ENCODE results near the gene SETDB2.

Gene SETDB2

GRCh38 chr13:49443357-49443703, 744 bp upstream of the SETDB2 start:
- Mint-ChIP-seq H3K36me3 (peaks cover 4% of the 10 kb centered on the region), H3K27ac (peak overlapping the region; percentile 96), H3K4me3 (peak overlapping the region; percentile 94), H3K27me3 (no peaks in the 10 kb centered on the region), H3K9me3 (peaks cover 1% of the 10 kb centered on the region), H3K4me1 (peaks cover 31% of the 10 kb centered on the region)
- DNase-seq (ENCODE audit: low spot score in 2 of 2) (no peak), ATAC-seq (ENCODE audit: low read depth) (no peak)

- ATAC-seq (ENCODE audit: low read depth) (peak; percentile 32), DNase-seq (ENCODE audit: low spot score in 2 of 2) (peak; percentile 43 to 64)
- peaks cover 1% of the 10 kb centered on the region for H3K9me3 Mint-ChIP-seq
- H3K36me3 Mint-ChIP-seq, result peaks cover 11% of the 10 kb centered on the region
- H3K27me3 Mint-ChIP-seq, result no peaks in the 10 kb centered on the region
- H3K4me1 Mint-ChIP-seq, result peaks cover 26% of the 10 kb centered on the region
- peak overlapping the region; percentile 94 for H3K4me3 Mint-ChIP-seq
- H3K27ac Mint-ChIP-seq, result peak overlapping the region; percentile 96
Observed at GRCh38 chr13:49444524-49445395, 686 bp downstream of the SETDB2 start.

GRCh38 chr13:49446473-49446872, 2.4 kb downstream of the SETDB2 start:
- DNase-seq (ENCODE audit: low spot score in 2 of 2) (no peak), ATAC-seq (ENCODE audit: low read depth) (no peak)
- no peaks in the 10 kb centered on the region for H3K27me3 Mint-ChIP-seq
- H3K4me3 Mint-ChIP-seq, result peak overlapping the region; percentile 58
- H3K4me1 Mint-ChIP-seq, result peaks cover 25% of the 10 kb centered on the region
- peaks cover 1% of the 10 kb centered on the region for H3K9me3 Mint-ChIP-seq
- peaks cover 17% of the 10 kb centered on the region for H3K36me3 Mint-ChIP-seq
- H3K27ac Mint-ChIP-seq, result peak overlapping the region; percentile 96

DNA sequence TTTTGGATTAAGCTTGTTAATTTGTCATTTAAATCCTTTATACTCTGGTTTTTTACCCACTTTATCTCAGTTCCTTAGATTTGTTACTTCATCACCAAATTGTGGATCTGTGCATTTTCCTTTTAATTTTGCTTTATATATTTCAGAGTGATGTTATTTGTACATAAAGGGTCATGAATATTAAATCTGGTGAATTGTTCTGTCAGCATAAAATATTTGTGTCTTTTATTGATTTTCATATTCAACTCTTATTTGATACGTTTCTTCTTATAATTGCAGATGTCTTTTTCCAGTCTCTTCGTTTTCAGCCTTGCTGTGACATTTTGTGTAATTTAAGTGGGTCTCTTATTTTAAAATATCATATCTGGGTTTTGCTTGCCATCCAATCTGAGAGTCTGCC, 4.7 kb downstream of the SETDB2 start:
- Mint-ChIP-seq H3K36me3 (peaks cover 23% of the 10 kb centered on the region), H3K4me3 (no peak overlapping the region), H3K9me3 (peaks cover under 1% of the 10 kb centered on the region), H3K27me3 (no peaks in the 10 kb centered on the region), H3K27ac (peak overlapping the region; percentile 45), H3K4me1 (peaks cover 23% of the 10 kb centered on the region)
- no peak for DNase-seq (ENCODE audit: low spot score in 2 of 2)
- no peak for ATAC-seq (ENCODE audit: low read depth)

DNA sequence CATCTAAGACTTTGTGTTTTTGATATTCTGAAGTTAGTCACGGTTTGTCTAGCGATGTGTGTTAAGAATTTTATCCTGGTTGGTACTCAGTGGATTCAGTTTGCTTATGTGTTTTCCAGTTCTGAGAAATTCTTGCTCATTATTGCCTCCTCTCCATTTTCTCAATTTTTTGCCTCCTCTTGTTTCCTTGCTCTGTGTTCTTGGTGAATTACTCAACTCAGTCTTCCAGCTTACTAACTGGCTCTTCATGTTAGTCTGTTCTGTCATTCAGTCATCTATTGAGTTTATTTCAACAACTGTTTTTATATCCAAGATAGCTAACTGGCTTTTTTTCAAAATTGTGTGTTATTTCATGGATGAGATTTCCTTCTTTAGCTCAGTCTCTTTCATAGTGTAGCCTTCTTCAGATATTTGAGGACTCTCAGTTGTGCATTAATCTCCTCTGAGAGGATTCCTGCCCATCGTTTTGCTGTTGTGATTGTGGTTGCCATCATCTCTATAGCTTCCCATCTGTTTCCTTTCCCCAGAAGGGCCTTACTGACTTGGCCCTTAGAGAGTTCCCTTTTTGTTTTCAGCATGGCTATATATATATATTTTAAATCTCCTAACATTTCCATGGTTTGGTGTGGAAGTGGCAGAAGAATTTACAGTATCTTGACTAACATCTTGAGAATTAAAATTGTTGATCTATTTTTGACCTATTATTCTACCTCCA, 6.2 kb downstream of the SETDB2 start:
- Mint-ChIP-seq H3K9me3 (no peaks in the 10 kb centered on the region), H3K4me1 (peaks cover 20% of the 10 kb centered on the region), H3K36me3 (peaks cover 25% of the 10 kb centered on the region), H3K4me3 (no peak overlapping the region), H3K27ac (peak overlapping the region; percentile 23), H3K27me3 (no peaks in the 10 kb centered on the region)
- ATAC-seq (ENCODE audit: low read depth), result no peak
- no peak for DNase-seq (ENCODE audit: low spot score in 2 of 2)

GRCh38 chr13:49452725-49453457, 8.8 kb downstream of the SETDB2 start:
- H3K9me3 Mint-ChIP-seq, result no peaks in the 10 kb centered on the region
- peaks cover 24% of the 10 kb centered on the region for H3K36me3 Mint-ChIP-seq
- no peak for DNase-seq (ENCODE audit: low spot score in 2 of 2)
- ATAC-seq (ENCODE audit: low read depth), result no peak
- H3K4me1 Mint-ChIP-seq, result peaks cover 16% of the 10 kb centered on the region
- H3K27me3 Mint-ChIP-seq, result no peaks in the 10 kb centered on the region
- H3K4me3 Mint-ChIP-seq, result no peak overlapping the region
- H3K27ac Mint-ChIP-seq, result no peak overlapping the region

GRCh38 chr13:49453465-49453864, 9.4 kb downstream of the SETDB2 start:
- DNase-seq (ENCODE audit: low spot score in 2 of 2) (no peak), ATAC-seq (ENCODE audit: low read depth) (no peak)
- no peaks in the 10 kb centered on the region for H3K9me3 Mint-ChIP-seq
- no peak overlapping the region for H3K27ac Mint-ChIP-seq
- H3K4me1 Mint-ChIP-seq, result peaks cover 18% of the 10 kb centered on the region
- peaks cover 28% of the 10 kb centered on the region for H3K36me3 Mint-ChIP-seq
- H3K4me3 Mint-ChIP-seq, result no peak overlapping the region
- no peaks in the 10 kb centered on the region for H3K27me3 Mint-ChIP-seq

GRCh38 chr13:49454388-49455006, 10.4 kb downstream of the SETDB2 start:
- Mint-ChIP-seq H3K4me1 (peaks cover 19% of the 10 kb centered on the region), H3K27ac (peak overlapping the region; percentile 76), H3K36me3 (peaks cover 25% of the 10 kb centered on the region), H3K9me3 (no peaks in the 10 kb centered on the region), H3K27me3 (no peaks in the 10 kb centered on the region), H3K4me3 (peak overlapping the region; percentile 29)
- ATAC-seq (ENCODE audit: low read depth), result peak; percentile 94
- no peak for DNase-seq (ENCODE audit: low spot score in 2 of 2)

DNA sequence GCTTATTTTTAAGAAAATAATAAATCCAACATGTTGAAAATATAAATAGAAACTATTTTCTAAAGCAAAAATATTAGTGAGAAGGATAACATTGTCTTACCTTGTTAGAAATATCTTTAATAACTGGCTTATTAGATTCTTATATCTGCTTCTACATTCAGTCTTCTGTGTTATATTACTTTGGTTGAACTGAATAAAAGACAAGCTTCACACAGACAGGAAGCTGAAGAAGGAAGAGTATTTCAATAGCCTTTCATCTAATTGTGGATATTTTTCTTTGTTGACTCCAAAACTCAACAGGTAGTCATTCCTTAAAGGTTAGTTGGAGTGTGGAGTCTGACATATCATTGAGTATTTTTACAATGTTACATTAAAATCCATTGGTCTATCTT, 10.9 kb downstream of the SETDB2 start:
- ATAC-seq (ENCODE audit: low read depth), result peak; percentile 62
- peak overlapping the region; percentile 76 for H3K27ac Mint-ChIP-seq

DNA sequence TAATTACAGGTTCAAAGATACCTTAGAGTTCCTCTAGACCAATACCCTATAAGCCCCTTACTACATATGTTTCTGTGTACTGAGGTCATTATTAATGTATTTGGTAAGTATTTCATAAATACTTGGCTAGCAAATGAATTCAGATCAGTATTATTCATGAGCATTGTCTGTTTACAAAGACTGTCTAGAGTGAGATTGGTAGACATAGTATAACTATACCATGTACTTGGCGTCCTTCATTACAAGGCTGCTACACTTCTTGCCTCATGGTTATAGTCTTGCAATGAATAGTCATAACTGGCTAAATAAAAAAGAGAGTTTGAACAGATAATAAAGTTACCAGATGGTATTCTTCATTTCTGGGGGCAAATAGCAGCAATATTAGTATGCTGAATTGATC, 12.1 kb downstream of the SETDB2 start:
- Mint-ChIP-seq H3K9me3 (no peaks in the 10 kb centered on the region), H3K4me3 (no peak overlapping the region), H3K27ac (no peak overlapping the region), H3K27me3 (no peaks in the 10 kb centered on the region), H3K36me3 (peaks cover 19% of the 10 kb centered on the region), H3K4me1 (peaks cover 11% of the 10 kb centered on the region)
- ATAC-seq (ENCODE audit: low read depth) (no peak), DNase-seq (ENCODE audit: low spot score in 2 of 2) (no peak)

More for the DNA sequence above, 10.9 kb downstream of the SETDB2 start:
- no peak for DNase-seq (ENCODE audit: low spot score in 2 of 2)
- Mint-ChIP-seq H3K4me3 (no peak overlapping the region), H3K27me3 (no peaks in the 10 kb centered on the region), H3K36me3 (peaks cover 21% of the 10 kb centered on the region), H3K4me1 (peaks cover 16% of the 10 kb centered on the region), H3K9me3 (no peaks in the 10 kb centered on the region)

DNA sequence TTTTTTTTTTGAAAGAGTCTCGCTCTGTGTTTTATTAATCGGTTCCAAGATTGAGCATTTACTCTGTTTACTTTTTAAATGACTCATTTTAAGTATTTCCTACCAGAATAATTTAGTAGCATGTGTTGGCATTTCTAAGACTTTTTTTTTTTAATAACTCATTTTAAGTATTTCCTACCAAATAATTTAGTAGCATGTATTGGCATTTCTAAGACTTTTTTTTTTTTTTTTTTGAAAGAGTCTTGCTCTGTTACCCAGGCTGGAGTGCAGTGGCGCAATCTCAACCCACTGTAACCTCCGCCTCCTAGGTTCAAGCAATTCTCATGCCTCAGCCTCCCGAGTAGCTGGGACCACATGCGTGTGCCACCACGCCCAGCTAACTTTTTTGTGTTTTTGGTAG, 13.1 kb downstream of the SETDB2 start:
- H3K36me3 Mint-ChIP-seq, result peaks cover 27% of the 10 kb centered on the region
- no peaks in the 10 kb centered on the region for H3K27me3 Mint-ChIP-seq
- DNase-seq (ENCODE audit: low spot score in 2 of 2), result no peak

DNA sequence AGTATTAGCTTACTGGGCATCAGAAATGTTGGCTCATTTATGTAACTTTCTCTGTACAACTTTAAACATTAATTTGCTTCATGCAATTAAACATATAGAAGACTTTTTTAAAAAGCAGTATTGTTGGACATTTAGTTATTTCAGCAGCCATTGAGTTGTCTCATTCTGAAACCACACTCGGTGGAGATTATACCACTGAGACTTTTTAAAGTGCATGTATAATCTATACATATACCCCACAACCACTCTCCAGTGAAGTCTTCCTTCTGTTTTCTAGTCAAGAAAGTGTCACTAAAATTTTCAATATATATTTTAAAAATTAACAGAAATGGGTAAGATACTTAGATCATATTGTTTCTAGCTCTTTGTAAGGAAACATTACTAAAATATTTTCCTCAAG, 15.5 kb downstream of the SETDB2 start:
- ATAC-seq (ENCODE audit: low read depth), result no peak
- Mint-ChIP-seq H3K4me3 (no peak overlapping the region), H3K9me3 (peaks cover 2% of the 10 kb centered on the region), H3K4me1 (peaks cover 8% of the 10 kb centered on the region), H3K36me3 (peaks cover 35% of the 10 kb centered on the region), H3K27ac (no peak overlapping the region), H3K27me3 (no peaks in the 10 kb centered on the region)
- no peak for DNase-seq (ENCODE audit: low spot score in 2 of 2)

More for the DNA sequence above, 13.1 kb downstream of the SETDB2 start:
- Mint-ChIP-seq H3K4me3 (no peak overlapping the region), H3K27ac (no peak overlapping the region), H3K4me1 (peaks cover 11% of the 10 kb centered on the region), H3K9me3 (no peaks in the 10 kb centered on the region)
- ATAC-seq (ENCODE audit: low read depth), result no peak

DNA sequence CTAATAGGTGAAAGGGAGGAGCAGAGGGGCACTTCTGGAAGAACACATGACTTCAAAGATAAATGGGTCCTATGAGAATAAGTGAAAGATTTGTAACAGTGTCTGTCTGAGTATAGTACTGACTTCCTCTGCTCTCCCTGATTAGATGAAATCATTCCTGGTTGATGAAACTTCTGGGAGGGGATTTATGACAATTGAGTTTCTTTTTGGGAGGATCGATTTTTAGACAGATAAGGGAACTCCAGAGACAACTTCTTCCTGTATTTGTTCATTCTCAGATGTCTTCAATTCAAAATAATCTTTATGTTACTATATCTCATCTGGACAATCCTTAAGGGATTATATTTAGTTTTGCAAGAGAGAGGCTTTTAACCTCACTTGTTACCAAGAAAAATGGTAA, 20.0 kb downstream of the SETDB2 start:
- Mint-ChIP-seq H3K4me1 (no peaks in the 10 kb centered on the region), H3K27me3 (no peaks in the 10 kb centered on the region), H3K27ac (no peak overlapping the region), H3K36me3 (peaks cover 37% of the 10 kb centered on the region), H3K4me3 (no peak overlapping the region), H3K9me3 (peaks cover 2% of the 10 kb centered on the region)
- ATAC-seq (ENCODE audit: low read depth) (no peak), DNase-seq (ENCODE audit: low spot score in 2 of 2) (no peak)

All from memory B cell (primary cell).